Astrocyte of the hippocampus (primary cell): ENCODE measurements around the gene KCTD4.
"Not testable (repeated sequence)": the region's sequence is repeated elsewhere in the genome, so short reads cannot be mapped to it uniquely, and the experiment has no call there.

ENCODE experiments used
- DNase-seq: peaks from one replicate; pipeline ENCODE4 v3.0.0; 2011; ENCODE audit warnings: low read depth, low spot score

The KCTD4 gene

GRCh38 chr13:45200701-45201232 lies at the start of gene KCTD4:
KCTD4 (minus strand) TSS chr13:45201045; CDS start chr13:45194567, 6,478 bp downstream.
- peak; percentile 52 for DNase-seq

DNA sequence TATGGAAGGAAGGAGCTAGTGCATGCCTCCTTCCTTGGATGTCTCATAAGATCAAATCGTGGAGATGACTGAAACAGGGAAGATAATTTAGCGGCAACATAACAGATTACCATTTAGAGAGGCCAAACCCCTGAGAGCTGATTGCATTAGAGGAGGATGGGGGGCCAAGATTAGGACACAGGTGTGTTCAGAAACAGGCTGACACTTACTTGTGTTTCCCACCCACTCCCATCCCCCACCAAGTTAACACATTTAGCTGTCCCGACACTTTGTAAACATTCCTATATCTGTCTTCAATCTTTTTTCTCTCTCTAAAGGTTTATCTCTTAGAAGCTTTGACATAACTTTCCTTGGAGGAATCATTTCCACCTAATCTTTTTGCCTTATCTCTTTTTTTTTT lies 48.8 kb upstream of the KCTD4 start:
- no peak for DNase-seq

- not testable (repeated sequence) for DNase-seq
Observed at GRCh38 chr13:45244736-45245135, 43.9 kb upstream of the KCTD4 start.

GRCh38 chr13:45243077-45243476 lies 42.2 kb upstream of the KCTD4 start:
- no peak for DNase-seq

- no peak for DNase-seq
Observed at GRCh38 chr13:45242524-45242923, 41.7 kb upstream of the KCTD4 start.

DNA sequence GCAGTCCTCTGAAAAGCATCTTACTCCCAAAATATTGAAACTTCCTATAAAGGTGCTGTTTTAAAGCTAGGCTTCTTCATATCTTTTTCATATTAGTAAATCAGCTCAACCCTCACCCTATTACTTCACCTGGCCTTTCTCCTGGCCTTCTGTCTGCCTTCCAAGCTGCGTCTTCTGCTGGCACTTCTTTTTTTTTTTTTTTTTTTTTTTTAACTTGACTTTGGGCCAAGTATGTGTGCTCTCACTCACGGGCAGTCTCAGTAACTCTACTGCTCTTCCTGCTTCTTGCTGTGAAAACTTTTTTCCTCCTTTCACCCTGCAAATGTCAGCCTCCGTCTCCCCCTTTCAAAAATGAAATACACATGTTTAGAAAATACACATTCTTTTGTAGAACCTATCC lies 41.2 kb upstream of the KCTD4 start:
- peak; percentile 58 for DNase-seq

DNA sequence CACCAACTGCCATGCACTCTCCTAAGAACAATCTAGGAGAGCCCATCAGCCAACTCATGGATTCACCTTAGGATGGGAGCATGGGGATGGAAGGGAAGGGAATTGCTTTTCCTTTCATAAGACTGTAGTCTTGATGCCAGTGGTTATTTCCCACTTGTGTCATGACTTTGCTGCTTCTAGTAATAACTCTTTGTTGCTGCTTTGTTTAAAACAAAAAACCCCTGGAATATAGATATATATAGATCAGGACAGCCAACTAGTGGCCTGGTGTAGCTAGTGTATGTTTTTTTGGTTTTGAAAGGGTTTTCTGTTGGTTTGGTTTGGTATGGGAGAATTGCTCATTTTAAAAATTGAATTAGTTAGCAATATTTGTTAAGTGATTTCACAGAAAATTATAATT lies 39.3 kb upstream of the KCTD4 start:
- no peak for DNase-seq

- peak; percentile 58 for DNase-seq
Observed at GRCh38 chr13:45238945-45239795, 38.3 kb upstream of the KCTD4 start.

GRCh38 chr13:45232591-45232990 lies 31.7 kb upstream of the KCTD4 start:
- DNase-seq: no peak

DNA sequence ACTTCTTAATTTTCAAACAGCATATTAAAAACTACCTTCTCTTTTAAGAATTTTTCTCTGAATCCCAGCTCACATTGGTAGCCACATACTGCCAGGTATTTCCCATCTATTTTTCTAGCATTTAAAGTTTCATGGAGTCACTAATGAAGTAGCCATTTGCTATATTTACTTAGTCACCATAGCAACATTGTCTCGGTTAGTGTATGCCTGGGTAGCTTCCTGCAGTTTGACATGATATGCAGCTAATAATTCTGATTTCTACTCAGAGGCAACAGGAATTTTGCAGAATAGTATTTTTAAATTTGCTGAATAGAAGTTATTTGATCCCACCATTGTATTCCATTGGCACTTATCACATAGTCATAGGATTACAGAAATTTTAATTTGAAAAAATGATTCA lies 30.9 kb upstream of the KCTD4 start:
- DNase-seq: peak; percentile 45

GRCh38 chr13:45231305-45231704 lies 30.5 kb upstream of the KCTD4 start:
- DNase-seq: no peak

- DNase-seq: no peak
Observed at GRCh38 chr13:45229172-45229571, 28.3 kb upstream of the KCTD4 start.

DNA sequence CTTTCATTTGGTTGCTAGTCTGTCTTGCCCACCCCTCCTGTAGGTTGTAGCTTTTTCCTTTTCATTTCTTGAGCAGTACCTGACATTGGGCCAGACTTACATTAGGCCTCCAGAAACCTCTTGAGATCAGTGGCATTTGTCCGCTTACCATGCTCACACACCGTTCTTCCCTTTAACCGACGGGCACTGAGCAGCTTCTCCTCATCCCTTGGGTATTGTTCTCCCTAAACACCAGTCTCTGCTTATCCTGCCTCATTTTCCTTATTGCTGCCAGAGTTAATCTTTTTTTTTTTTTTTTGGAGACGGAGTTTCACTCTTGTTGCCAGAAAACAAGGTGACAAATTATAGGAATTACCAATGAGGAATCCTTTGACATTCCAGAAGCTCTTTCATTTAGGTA lies 27.2 kb upstream of the KCTD4 start:
- no peak for DNase-seq

GRCh38 chr13:45226024-45226423 lies 25.2 kb upstream of the KCTD4 start:
- DNase-seq: no peak

DNA sequence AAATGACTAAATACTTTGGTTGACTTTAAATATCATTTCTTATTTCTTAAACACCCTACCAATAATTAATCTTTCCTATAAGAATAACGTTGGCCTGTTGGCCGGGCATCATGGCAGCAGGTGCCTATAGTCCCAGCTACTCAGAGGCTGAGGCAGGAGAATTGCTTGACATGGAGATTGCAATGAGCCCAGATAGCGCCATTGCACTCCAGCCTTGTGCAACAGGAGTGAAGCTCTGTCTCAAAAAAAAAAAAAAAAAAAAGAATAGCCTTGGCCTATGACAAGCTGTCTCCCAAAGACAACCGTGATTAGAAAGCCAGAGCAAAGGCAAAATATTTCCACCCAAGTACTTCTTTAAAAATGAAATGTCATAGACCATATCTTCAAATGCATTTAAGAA lies 24.5 kb upstream of the KCTD4 start:
- no peak for DNase-seq

DNA sequence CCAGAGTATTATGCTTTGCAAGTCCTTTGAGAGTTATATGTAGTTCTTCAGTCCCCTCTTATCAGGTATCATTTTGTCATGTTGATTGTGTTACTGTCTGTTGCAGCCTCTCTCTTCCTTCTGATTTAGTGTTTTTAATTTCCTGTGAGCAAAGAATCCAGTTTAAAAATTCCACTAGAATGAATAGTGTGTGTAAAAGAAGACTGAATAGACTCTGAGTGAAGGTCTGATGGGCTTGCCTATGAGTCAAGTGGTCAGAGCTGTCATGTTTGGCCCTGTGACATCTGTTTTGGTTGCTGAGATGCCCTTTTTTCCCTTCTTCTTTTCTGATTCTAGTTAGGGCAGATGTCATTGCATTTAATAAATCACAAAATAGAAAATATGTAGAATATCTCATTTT lies 23.3 kb upstream of the KCTD4 start:
- no peak for DNase-seq

DNA sequence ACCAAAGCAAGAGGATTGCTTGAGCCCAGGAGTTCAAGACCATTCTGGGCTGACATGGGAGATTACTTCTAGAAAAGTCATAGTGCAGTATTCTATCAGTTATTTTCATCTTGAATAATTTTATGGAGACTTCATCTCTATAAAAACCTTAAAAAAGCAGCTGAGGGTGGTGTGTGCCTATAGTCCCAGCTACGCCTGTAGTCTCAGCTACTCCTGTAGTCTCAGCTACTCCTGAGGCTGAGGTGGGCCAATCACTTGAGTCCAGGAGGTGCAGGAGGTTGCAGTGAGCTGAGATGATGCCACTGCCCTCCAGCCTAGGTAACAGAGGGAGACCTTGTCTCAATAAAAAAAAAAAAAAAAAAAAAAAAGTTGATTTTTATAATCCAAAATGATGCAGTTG lies 22.1 kb upstream of the KCTD4 start:
- DNase-seq: no peak

DNA sequence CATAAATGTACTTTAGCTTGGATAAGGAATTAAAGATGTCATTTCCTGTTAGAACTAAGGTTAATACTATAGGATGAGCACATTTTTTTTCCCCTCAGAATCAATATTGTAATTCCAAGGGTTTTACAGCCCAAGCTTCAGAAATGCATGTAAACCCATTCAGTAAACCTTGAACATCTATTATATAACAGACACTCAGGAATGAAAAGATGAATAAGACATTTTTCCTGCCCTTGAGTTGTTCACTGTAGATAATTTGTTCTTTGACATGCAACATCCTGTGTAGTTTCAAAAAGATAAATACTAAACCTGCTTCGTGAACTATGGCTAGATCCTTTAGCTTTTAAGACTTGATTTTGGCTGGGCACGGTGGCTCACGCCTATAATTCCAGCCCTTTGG lies 21.7 kb upstream of the KCTD4 start:
- DNase-seq: no peak

DNA sequence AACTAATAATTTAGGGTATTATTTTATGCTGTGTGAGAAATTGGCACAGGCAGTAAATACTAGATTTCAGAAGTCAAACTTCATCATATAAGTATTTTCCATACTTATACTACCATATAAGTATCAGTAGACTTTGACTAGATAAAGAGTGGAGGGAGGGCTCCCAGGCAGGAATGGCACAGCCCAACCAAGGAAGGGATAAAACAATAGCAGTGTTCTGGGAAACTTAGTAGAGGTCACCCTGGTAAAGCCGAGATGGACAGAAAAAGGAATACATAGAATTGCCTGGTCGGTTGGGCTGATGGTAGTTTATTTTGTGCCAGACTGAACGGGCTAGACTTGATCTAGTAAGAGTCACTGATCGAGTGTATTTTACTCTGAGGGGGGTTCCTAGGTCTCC lies 19.6 kb upstream of the KCTD4 start:
- no peak for DNase-seq

GRCh38 chr13:45219938-45220375 lies 19.1 kb upstream of the KCTD4 start:
- peak; percentile 73 for DNase-seq

DNA sequence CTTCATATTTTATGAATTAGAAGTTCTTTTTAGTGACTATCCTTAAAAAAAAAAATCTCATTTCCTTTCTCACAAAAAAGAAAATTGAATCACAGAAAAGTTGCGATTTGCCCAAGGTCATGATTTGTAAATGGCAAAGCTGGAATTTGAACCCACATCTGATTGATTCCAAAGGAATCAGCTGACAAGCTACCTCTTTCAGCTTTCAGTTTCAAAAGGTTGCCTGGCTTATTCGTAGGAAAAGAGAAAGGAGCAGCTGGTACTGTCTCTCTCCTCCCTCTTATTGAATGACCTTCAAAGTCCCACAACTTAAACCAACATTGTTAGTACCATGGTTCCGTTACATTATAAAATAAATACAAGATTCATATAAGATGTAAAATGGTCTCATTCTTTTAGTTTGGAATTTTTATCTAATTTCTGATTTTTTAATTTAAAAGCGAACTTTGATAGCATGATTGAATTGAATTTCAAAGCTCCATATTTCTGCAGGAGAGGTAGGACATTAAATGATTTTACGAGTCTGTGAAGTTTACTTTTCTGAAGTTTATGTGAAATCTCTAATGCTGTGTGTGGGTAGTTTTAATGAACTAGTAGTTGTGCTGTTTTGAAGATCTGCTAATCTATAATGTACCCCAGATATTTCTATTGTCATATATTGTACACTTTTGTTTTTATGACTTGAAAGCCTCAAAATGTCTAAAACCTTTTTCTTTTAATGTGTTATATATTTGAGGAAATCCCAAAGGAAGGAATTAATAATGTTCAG lies 18.5 kb upstream of the KCTD4 start:
- no peak for DNase-seq

DNA sequence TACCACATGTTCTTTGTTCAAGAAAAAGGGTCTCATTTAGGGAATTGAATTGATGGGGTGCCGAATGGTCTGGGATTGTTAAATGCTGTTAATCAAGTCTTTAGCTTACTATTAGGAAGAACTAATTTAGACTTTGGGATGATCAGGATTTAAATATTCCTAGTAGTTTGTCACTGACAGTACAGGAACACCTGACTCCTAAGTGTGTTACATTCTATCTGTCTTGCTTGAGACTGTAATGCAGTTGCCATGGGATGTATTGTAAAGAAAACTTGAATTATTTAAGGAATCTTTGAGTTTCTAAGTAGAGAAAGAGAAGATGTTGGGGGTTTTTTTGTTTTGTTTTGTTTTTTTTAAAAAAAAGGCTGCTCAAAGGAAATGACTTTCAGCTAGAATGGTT lies 17.8 kb upstream of the KCTD4 start:
- no peak for DNase-seq

DNA sequence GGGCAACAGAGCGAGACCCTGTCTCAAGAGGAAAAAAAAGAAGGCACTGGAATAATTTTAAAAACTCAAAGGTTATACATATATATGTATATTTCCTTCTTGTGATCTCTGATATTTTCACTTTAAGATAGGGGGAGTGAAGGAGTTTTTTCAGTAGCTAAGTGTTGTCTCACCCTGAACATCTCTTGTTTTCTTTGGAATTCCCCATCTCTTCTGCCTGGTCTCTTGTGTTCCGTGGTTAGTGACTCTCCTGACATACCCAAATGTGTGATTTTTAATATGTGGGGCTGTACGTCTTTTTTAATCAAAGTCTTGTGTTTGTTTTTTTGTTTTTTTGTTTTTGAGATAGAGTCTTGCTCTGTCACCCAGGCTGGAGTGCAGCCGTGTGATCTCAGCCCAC lies 15.3 kb upstream of the KCTD4 start:
- no peak for DNase-seq
